HCT116 (cell line): ENCODE data around the gene DCHS1. TPM values are rescaled to one million over a fixed set of nuclear protein-coding genes. Genes with fewer than 3 reads are reported as not detected.

Source experiments
- ATAC-seq: fragments of 200-7000 bp; cut with Tn5 transposase; 2 replicates; pipeline ENCODE4 v1.9.1; 2020; ENCODE audit warnings: mild to moderate bottlenecking, moderate library complexity
- BruUV-seq: library from RNA; stranded (reverse); fragments of 400-500 nt; replicated peaks from 2 replicates; lab custom pipeline; 2021; lab: Mats Ljungman, UMichigan
- CTCF ChIA-PET: fragments of 300-600 bp; sonication (Branson Sonifier 250); formaldehyde crosslinking; loops from one replicate; lab custom pipeline; 2021; ENCODE audit warnings: antibody characterized with exemption; lab: Charles Lee
- POLR2A ChIA-PET: fragments of 300-600, 350-600 bp; sonication (Branson Sonifier 250); formaldehyde crosslinking; loops from one replicate; lab custom pipeline; 2021; ENCODE audit warnings: antibody characterized with exemption; lab: Charles Lee
- RAD21 ChIA-PET, 2 experiments: fragments of 300-600 bp; sonication (Branson Sonifier 250); formaldehyde crosslinking; loops; one replicate each; lab custom pipeline; 2023; ENCODE audit warnings: low total read pairs in 2 of 2; ENCODE audit not compliant: uncharacterized antibody in 2 of 2, unreplicated experiment in 2 of 2, low non-redundant PET in 1 of 2; lab: Charles Lee
- DNase-seq: peaks from one replicate; pipeline ENCODE4 v3.0.0-alpha.2; 2010; ENCODE audit warnings: low read depth, low spot score
- H2AFZ ChIP-seq: fragments of 200-600 bp; shearing (Covaris generic), sonication (generic); 2 replicates; pipeline ENCODE4 v1.6.1; 2017; ENCODE audit warnings: low read depth, mixed run types, mixed read lengths, antibody characterized with exemption, low read length; ENCODE audit not compliant: poor library complexity, severe bottlenecking
- H3K27ac ChIP-seq: 2 replicates; pipeline ENCODE4 v1.5.1; 2012; ENCODE audit warnings: low read depth, low read length
- H3K27me3 ChIP-seq: fragments of 200-600 bp; sonication (generic); 2 replicates; pipeline ENCODE4 v1.6.1; 2016; ENCODE audit warnings: mixed run types, low read length, mixed read lengths; ENCODE audit not compliant: insufficient read depth
- H3K36me3 ChIP-seq, 2 experiments: fragments of 200-500 bp in 1 of 2; fragments of 200-600 bp in 1 of 2; sonication (Bioruptor generic) in 1 of 2; sonication (generic) in 1 of 2; 2 replicates each; pipeline versions ENCODE4 v1.5.1 to v1.6.1; 2014 to 2016; ENCODE audit warnings: low read length in 2 of 2, inconsistent platforms in 1 of 2, mixed read lengths in 1 of 2, mixed run types in 1 of 2; ENCODE audit not compliant: insufficient read depth in 2 of 2, control insufficient read depth in 1 of 2
- H3K4me1 ChIP-seq, 2 experiments: fragments of 200-600 bp in 1 of 2; sonication (generic) in 1 of 2; 2 replicates each; pipeline versions ENCODE4 v1.5.1 to v1.6.1; 2012 to 2017; ENCODE audit warnings: low read length in 2 of 2, inconsistent platforms in 1 of 2, mild to moderate bottlenecking in 1 of 2, mixed read lengths in 1 of 2, mixed run types in 1 of 2, moderate library complexity in 1 of 2; ENCODE audit not compliant: insufficient read depth in 2 of 2, control insufficient read depth in 1 of 2
- H3K4me2 ChIP-seq: fragments of 200-600 bp; sonication (generic); 2 replicates; pipeline ENCODE4 v1.6.1; 2017; ENCODE audit warnings: mixed run types, low read length, mixed read lengths
- H3K4me3 ChIP-seq, 2 experiments: fragments of 200-600 bp in 1 of 2; sonication (generic) in 1 of 2; replicated peaks in 1 of 2; 2 replicates each; pipeline ENCODE4 v1.5.1; 2011 to 2016; ENCODE audit warnings: low read length in 2 of 2, control low read depth in 1 of 2, low read depth in 1 of 2, mild to moderate bottlenecking in 1 of 2, mixed read lengths in 1 of 2, mixed run types in 1 of 2
- H3K79me2 ChIP-seq: fragments of 200-600 bp; sonication (generic); 2 replicates; pipeline ENCODE4 v1.6.1; 2017; ENCODE audit warnings: mild to moderate bottlenecking, mixed run types, low read length, moderate library complexity, mixed read lengths; ENCODE audit not compliant: insufficient read depth
- H3K9ac ChIP-seq: fragments of 200-600 bp; sonication (generic); 2 replicates; pipeline ENCODE4 v1.6.1; 2016; ENCODE audit warnings: low read length, mixed read lengths
- H3K9me2 ChIP-seq: fragments of 200-600 bp; sonication (generic), shearing (Covaris generic); 2 replicates; pipeline ENCODE4 v1.6.1; 2017; ENCODE audit warnings: mixed run types, mild to moderate bottlenecking, moderate library complexity; ENCODE audit not compliant: insufficient read depth
- H3K9me3 ChIP-seq, 2 experiments: fragments of 200-500 bp in 1 of 2; fragments of 200-600 bp in 1 of 2; sonication (Bioruptor generic) in 1 of 2; sonication (generic) in 1 of 2; 2 replicates each; pipeline ENCODE4 v1.6.1; 2014 to 2017; ENCODE audit warnings: low read length in 2 of 2, mixed read lengths in 2 of 2, inconsistent platforms in 1 of 2, low read depth in 1 of 2, mild to moderate bottlenecking in 1 of 2, mixed run types in 1 of 2, moderate library complexity in 1 of 2; ENCODE audit not compliant: control insufficient read depth in 1 of 2, insufficient read depth in 1 of 2
- H4K20me1 ChIP-seq: fragments of 200-600 bp; sonication (generic), shearing (Covaris generic); 2 replicates; pipeline ENCODE4 v1.6.1; 2017; ENCODE audit warnings: mixed run types, mild to moderate bottlenecking, moderate library complexity; ENCODE audit not compliant: insufficient read depth
- EGR1 ChIP-seq: IDR thresholded peaks from 2 replicates; pipeline ENCODE4 v1.6.1; 2012; ENCODE audit warnings: low read depth
- ELF1 ChIP-seq: IDR thresholded peaks from 2 replicates; pipeline ENCODE4 v1.6.1; 2012; ENCODE audit warnings: low read depth, borderline replicate concordance
- EZH2 ChIP-seq: fragments of 200-600 bp; sonication (generic); IDR thresholded peaks from 2 replicates; pipeline ENCODE4 v1.6.1; 2017; ENCODE audit warnings: antibody characterized with exemption, mixed run types
- POLR2A ChIP-seq: IDR thresholded peaks from 2 replicates; pipeline ENCODE4 v1.7.0; 2011; ENCODE audit warnings: borderline replicate concordance; ENCODE audit not compliant: insufficient read depth, insufficient read length; ENCODE audit errors: extremely low read depth
- RAD21 ChIP-seq: IDR thresholded peaks from 2 replicates; pipeline ENCODE4 v1.6.1; 2012; ENCODE audit warnings: low read depth, mild to moderate bottlenecking
- SIN3A ChIP-seq: IDR thresholded peaks from 2 replicates; pipeline ENCODE4 v1.6.1; 2012; ENCODE audit warnings: low read depth
- ZBTB33 ChIP-seq: IDR thresholded peaks from 2 replicates; pipeline ENCODE4 v1.6.1; 2011; ENCODE audit warnings: mild to moderate bottlenecking, low read length, moderate library complexity; ENCODE audit not compliant: insufficient replicate concordance; ENCODE audit errors: extremely low read depth
- ZNF274 ChIP-seq: fragments of 200-500 bp; sonication (Bioruptor generic); IDR thresholded peaks from 2 replicates; pipeline ENCODE4 v1.6.1; 2014; ENCODE audit warnings: mild to moderate bottlenecking, low read depth, low read length, inconsistent platforms
- intact Hi-C: fragments of 100-400 bp; cut with micrococcal nuclease; formaldehyde crosslinking; loops from 2 replicates; pipeline ENCODE4 v1.10.0; 2022
- total RNA-seq: library from RNA; stranded (reverse); gene quantifications from one replicate; pipeline ENCODE4 v1.2.1, GENCODE V29; 2021; ENCODE audit not compliant: unreplicated experiment

The DCHS1 gene
- total RNA-seq, 1 experiment from 2014 or later = 0.30 TPM

- H3K9me2 ChIP-seq = no peaks in the 10 kb centered on the region
- no TSS peak for BruUV-seq
- TF ChIP-seq EGR1 = no peak
- TF ChIP-seq, all 23 proteins: peak for 0
- Histone ChIP-seq H3K9ac (no peak overlapping the region), H2AFZ (no peak overlapping the region), H3K9me3 (no peaks in the 10 kb centered on the region), H3K79me2 (no peaks in the 10 kb centered on the region), H3K4me3 (no peak overlapping the region), H3K27ac (no peak overlapping the region), H3K4me1 (no peaks in the 10 kb centered on the region), H3K4me2 (no peak overlapping the region), H3K36me3 (no peaks in the 10 kb centered on the region), H4K20me1 (no peaks in the 10 kb centered on the region), H3K27me3 (peaks cover 6% of the 10 kb centered on the region; the same call in 1 of the 2 replicates)
- ChIA-PET RAD21 (no interaction called here), CTCF (interaction anchor here (0.9 to 1.5 kb wide), 3 partner anchors 11 to 294 kb away, joined by 3 to 5 read pairs (median 3); no protein-coding TSS in a partner anchor), POLR2A (interaction anchor here (1.0 kb wide), 1 partner anchor 26 kb away, joined by 3 read pairs; the partner anchor contains the start of gene MRPL17)
- intact Hi-C loops = no loop called here
- no peak for ATAC-seq
- no peak for DNase-seq
Observed at GRCh38 chr11:6657346-6657745, 1.7 kb upstream of the DCHS1 start.

- ChIA-PET RAD21 (no interaction called here), POLR2A (interaction anchor here (1.0 kb wide), 1 partner anchor 26 kb away, joined by 3 read pairs; the partner anchor contains the start of gene MRPL17)
- Histone ChIP-seq H3K9me2 (no peaks in the 10 kb centered on the region), H4K20me1 (no peaks in the 10 kb centered on the region)
- DNase-seq = no peak
- TF ChIP-seq ZNF274 (no peak), ZBTB33 (no peak), POLR2A (no peak), RAD21 (no peak), ELF1 (no peak), EZH2 (no peak), SIN3A (no peak)
- TF ChIP-seq, all 23 proteins: peak for 0
- intact Hi-C loops = no loop called here
- no peaks in the 10 kb centered on the region for H3K4me1 ChIP-seq
- BruUV-seq = no TSS peak
- H3K4me3 ChIP-seq = no peak overlapping the region
- peaks cover 6% of the 10 kb centered on the region; the same call in 1 of the 2 replicates for H3K27me3 ChIP-seq
- no peaks in the 10 kb centered on the region for H3K9me3 ChIP-seq
- no peak overlapping the region for H3K27ac ChIP-seq
- H3K79me2 ChIP-seq = no peaks in the 10 kb centered on the region
- H3K9ac ChIP-seq = no peak overlapping the region
- H2AFZ ChIP-seq = no peak overlapping the region
- no peak overlapping the region for H3K4me2 ChIP-seq
- ATAC-seq = no peak
- CTCF ChIA-PET = interaction anchor here (0.9 to 1.5 kb wide), 3 partner anchors 11 to 293 kb away, joined by 3 to 5 read pairs (median 3); no protein-coding TSS in a partner anchor
- H3K36me3 ChIP-seq = no peaks in the 10 kb centered on the region
Observed at GRCh38 chr11:6656936-6657335, 1.3 kb upstream of the DCHS1 start.
